Right cardiac atrium (tissue), 5 donors: ENCODE measurements around the gene GLRA1. TPM values are rescaled to one million over a fixed set of nuclear protein-coding genes. Genes with fewer than 3 reads are reported as not detected.
"Not testable (repeated sequence)": the region's sequence is repeated elsewhere in the genome, so short reads cannot be mapped to it uniquely, and the experiment has no call there.

Source experiments
- ATAC-seq, 2 donors: fragments of 200-7000 bp; cut with Tn5 transposase; one replicate each; pipeline versions ENCODE4 v1.8.0 to v1.9.1; 2020; ENCODE audit warnings: moderate library complexity in 2 of 2, mild to moderate bottlenecking in 1 of 2
- DNase-seq, 3 donors: peaks; one replicate each; pipeline ENCODE4 v3.0.0-alpha.2; 2020
- H3K27ac ChIP-seq: one replicate; pipeline ENCODE4 v1.5.1; 2013; ENCODE audit warnings: mild to moderate bottlenecking, low read length, control low read depth, moderate library complexity
- H3K27me3 ChIP-seq: one replicate; pipeline ENCODE4 v1.6.1; 2013; ENCODE audit not compliant: control insufficient read depth, insufficient read depth
- H3K4me1 ChIP-seq: one replicate; pipeline ENCODE4 v1.6.1; 2013; ENCODE audit warnings: low read length; ENCODE audit not compliant: control insufficient read depth, insufficient read depth
- H3K4me3 ChIP-seq: one replicate; pipeline ENCODE4 v1.5.1; 2013; ENCODE audit warnings: low read length, control low read depth
- H3K9me3 ChIP-seq: one replicate; pipeline ENCODE4 v1.6.1; 2013; ENCODE audit warnings: low read length; ENCODE audit not compliant: control insufficient read depth
- WGBS: extraction: QIAGEN DNeasy Blood & Tissue Kit; methylation state at CpG from one replicate; pipeline ENCODE4 v1.1.7; 2013; 5-methylcytosine and 5-hydroxymethylcytosine counted together
- intact Hi-C, 4 donors: fragments of 100-400 bp; cut with DNase I; formaldehyde crosslinking; loops; one replicate each; pipeline versions ENCODE4 v1.11.0 to v1.14.0; 2022 to 2023
- polyA plus RNA-seq: library from polyadenylated mRNA; stranded (reverse); fragments of 200-250 nt; gene quantifications from one replicate; pipeline ENCODE4 v1.2.3, GENCODE V29; 2013
- total RNA-seq, 4 donors: library from RNA; stranded (reverse); fragmentation: NEBNext Ultra II Directional; extraction: Animal tissue kit (Norgen Biotek cat#: 25700); gene quantifications; one replicate each; pipeline ENCODE4 v1.2.1, GENCODE V29; 2021
- donor health status: healthy with polysubstance abuse.
- donor health status: DM: no; HTN: yes; CAD: no.
- donor health status: DM: no; HTN: no; CAD: no.
- donor health status: DM: no; HTN: yes; CAD: no; lungs with severe emphysema.
- donor health status: DM: yes; HTN: yes; CAD: no.

GLRA1 gene
- total and polyA plus RNA-seq, 5 donors, result not detected

DNA sequence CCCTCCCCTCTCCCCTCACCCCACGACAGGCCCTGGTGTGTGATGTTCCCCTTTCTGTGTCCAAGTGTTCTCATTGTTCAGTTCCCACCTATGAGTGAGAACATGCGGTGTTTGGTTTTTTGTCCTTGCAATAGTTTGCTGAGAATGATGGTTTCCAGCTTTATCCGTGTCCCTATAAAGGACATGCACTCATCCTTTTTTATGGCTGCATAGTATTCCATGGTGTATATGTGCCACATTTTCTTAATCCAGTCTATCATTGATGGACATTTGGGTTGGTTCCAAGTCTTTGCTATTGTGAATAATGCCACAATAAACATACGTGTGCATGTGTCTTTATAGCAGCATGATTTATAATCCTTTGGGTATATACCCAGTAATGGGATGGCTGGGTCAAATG is 63.8 kb downstream of the GLRA1 start:
- H3K9me3 ChIP-seq, ATAC-seq, DNase-seq, H3K27me3 ChIP-seq, H3K4me1 ChIP-seq, intact Hi-C loops, H3K27ac ChIP-seq, H3K4me3 ChIP-seq: not testable (repeated sequence)
- 85% methylated on average over 3 of the region's 4 CpGs for WGBS

DNA sequence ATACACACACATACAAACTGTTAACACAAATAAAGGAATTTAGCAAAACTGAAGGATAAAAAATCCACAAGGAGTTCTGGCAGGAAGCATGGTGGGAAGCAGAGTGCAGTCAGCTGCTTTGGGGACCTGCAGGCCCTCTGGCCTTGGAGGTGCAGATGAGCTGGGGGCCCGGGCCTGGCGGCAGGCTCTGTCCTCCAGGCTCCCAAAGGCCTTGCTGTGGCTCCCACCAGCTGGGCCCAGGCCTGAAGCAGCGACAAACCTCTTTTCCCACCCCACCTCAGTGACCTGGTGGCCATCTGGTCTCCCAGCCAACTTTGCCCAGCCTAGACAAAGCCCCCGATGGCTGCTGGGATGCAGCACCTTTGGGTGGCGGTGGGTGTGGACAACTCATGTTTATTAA is 67.8 kb downstream of the GLRA1 start:
- H3K4me1 ChIP-seq, result no peaks in the 10 kb centered on the region
- DNase-seq (no peak), ATAC-seq (no peak)
- H3K4me3 ChIP-seq, result no peak overlapping the region
- 87% methylated on average over 5 of the region's 5 CpGs for WGBS
- H3K27ac ChIP-seq, result no peak overlapping the region
- H3K27me3 ChIP-seq, result no peaks in the 10 kb centered on the region
- intact Hi-C loops, result no loop called here
- no peaks in the 10 kb centered on the region for H3K9me3 ChIP-seq

DNA sequence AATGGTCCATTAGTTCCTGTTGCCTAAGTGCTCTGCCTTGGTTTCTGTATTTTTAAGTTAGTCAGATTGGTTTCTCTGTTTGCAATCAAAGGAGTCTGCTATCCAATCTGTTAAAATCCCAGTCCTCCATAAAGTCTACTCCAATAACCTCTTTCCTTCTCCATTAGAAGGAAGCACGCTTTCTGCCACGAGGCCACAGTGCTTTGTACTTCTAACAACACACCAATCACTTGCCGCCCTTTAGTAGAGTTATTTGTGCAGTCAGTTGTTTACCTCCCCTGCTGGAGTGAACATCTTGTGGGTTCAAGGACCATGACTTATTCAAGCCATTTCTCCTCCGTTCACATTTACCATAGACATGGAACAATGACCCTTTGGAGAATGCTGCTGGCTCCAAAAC is 69.0 kb downstream of the GLRA1 start:
- H3K27ac ChIP-seq, result no peak overlapping the region
- 90% methylated on average over 4 of the region's 4 CpGs for whole genome bisulfite sequencing
- H3K27me3 ChIP-seq, result no peaks in the 10 kb centered on the region
- ATAC-seq (no peak), DNase-seq (no peak)
- intact Hi-C loops, result no loop called here
- H3K4me1 ChIP-seq, result no peaks in the 10 kb centered on the region
- H3K9me3 ChIP-seq, result no peaks in the 10 kb centered on the region
- H3K4me3 ChIP-seq, result no peak overlapping the region

DNA sequence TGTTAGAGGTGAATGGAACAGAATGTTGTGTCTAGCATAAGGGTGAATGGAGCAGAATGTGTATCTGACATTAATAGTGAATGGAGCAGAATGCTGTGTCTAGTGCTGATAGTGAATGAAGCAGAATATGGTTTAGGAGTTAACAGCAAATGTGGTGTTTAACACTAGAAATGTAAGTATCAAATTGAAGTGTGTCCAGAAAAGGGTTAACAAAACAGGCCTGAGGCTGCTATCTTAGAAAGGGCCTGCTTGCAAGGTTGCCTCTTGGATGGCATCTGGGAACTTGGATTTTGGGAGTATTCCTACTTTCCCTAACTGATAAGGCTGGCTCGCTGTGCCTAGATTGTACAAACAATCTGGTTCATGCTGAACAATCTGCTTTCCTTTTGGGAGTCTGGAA is 76.8 kb downstream of the GLRA1 start:
- ATAC-seq, result no peak
- no peak overlapping the region for H3K27ac ChIP-seq

DNA sequence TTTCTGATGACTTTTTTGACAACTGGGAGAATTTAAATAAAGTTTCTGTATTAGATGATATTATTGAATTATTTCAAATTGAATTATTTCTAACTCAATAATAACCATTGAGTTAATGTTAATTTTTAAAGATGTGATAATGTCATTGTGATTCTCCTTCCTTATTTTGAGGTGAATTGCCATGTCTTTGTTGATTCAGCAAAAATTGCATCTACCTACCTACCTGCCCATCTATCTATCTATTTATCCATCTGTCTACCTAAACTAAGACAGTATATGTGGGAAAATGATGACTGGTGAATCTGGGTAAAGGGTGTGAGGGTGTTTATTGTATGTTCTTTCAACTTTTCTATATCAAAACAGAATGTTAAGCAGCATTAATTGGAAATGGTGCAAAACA is 77.9 kb downstream of the GLRA1 start:
- DNase-seq, result no peak
- Histone ChIP-seq H3K4me3 (no peak overlapping the region), H3K27me3 (no peaks in the 10 kb centered on the region), H3K9me3 (no peaks in the 10 kb centered on the region), H3K27ac (no peak overlapping the region), H3K4me1 (no peaks in the 10 kb centered on the region)
- ATAC-seq, result no peak
- intact Hi-C loops, result no loop called here

More for the DNA sequence above, 76.8 kb downstream of the GLRA1 start:
- intact Hi-C loops, result no loop called here
- 13% methylated on average over 1 of the region's 1 CpG for WGBS
- H3K4me1 ChIP-seq, result no peaks in the 10 kb centered on the region
- no peak overlapping the region for H3K4me3 ChIP-seq
- H3K27me3 ChIP-seq, result no peaks in the 10 kb centered on the region
- DNase-seq, result no peak
- H3K9me3 ChIP-seq, result no peaks in the 10 kb centered on the region

DNA sequence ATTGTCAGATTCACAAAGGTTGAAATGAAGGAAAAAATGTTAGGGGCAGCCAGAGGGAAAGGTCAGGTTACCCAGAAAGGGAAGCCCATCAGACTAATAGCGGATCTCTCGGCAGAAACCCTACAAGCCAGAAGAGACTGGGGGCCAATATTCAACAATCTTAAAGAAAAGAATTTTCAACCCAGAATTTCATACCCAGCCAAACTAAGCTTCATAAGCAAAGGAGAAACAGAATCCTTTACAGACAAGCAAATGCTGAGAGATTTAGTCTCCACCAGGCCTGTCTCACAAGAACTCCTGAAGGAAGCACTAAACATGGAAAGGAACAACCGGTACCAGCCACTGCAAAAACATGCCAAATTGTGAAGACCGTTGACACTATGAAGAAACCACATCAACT is 91.8 kb downstream of the GLRA1 start:
- H3K4me3 ChIP-seq, ATAC-seq, H3K9me3 ChIP-seq, H3K4me1 ChIP-seq, intact Hi-C loops, H3K27me3 ChIP-seq, H3K27ac ChIP-seq, DNase-seq: not testable (repeated sequence)
- 96% methylated on average over 4 of the region's 4 CpGs for WGBS

DNA sequence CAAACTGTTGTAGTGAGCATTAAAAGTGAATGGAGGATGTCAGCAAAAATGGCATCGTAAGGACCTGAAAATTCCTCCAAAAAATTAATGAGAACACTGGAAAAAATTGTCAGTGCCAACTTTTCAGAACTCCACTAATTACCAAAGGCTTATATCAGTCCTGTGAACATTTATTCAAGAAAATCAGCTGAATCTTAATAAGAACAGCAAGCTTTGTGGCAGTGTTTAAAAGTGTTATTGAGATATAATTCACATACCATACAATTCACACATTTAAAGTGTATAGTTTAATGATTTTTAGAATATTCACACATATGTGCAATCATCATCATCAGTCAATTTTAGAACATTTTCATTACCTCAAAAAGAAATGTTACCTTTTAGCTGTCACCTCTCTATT is 95.3 kb downstream of the GLRA1 start:
- DNase-seq (no peak), ATAC-seq (no peak)
- no peaks in the 10 kb centered on the region for H3K4me1 ChIP-seq
- H3K4me3 ChIP-seq, result no peak overlapping the region
- no peaks in the 10 kb centered on the region for H3K9me3 ChIP-seq
- H3K27ac ChIP-seq, result no peak overlapping the region
- no peaks in the 10 kb centered on the region for H3K27me3 ChIP-seq
- intact Hi-C loops, result loop anchor here (2.0 to 10.0 kb wide), 6 partner anchors 313 to 678 kb away; no protein-coding TSS in a partner anchor
- 96% methylated on average over 1 of the region's 1 CpG for WGBS

DNA sequence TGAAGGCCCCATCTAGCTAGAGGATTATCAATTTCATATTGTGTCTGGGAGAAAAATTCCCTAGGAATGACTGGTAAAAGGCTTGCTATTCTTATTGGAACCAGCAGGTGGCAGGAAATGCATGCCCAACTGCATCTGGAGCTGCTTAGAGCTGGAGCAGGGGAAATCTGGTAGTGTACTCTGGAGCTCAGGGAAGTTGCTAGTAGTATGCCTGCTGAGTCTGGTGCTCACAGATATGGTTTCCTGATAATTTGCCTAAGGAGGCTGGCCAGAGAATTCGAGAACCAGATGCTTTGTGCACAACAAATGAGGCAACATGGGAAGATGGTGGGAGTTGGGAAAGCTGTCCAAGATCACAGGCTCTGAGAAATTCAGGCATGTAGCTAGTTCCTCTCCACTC is 99.2 kb downstream of the GLRA1 start:
- peak; percentile 81 to 90 for ATAC-seq
- 6% methylated on average over 1 of the region's 1 CpG for WGBS
- no peaks in the 10 kb centered on the region for H3K4me1 ChIP-seq
- no peaks in the 10 kb centered on the region for H3K27me3 ChIP-seq
- DNase-seq, result peak in 1 of 3 donors; percentile 21
- no peak overlapping the region for H3K4me3 ChIP-seq
- H3K9me3 ChIP-seq, result no peaks in the 10 kb centered on the region
- no peak overlapping the region for H3K27ac ChIP-seq
- intact Hi-C loops, result loop anchor here (2.0 to 10.0 kb wide), 6 partner anchors 317 to 682 kb away; no protein-coding TSS in a partner anchor

DNA sequence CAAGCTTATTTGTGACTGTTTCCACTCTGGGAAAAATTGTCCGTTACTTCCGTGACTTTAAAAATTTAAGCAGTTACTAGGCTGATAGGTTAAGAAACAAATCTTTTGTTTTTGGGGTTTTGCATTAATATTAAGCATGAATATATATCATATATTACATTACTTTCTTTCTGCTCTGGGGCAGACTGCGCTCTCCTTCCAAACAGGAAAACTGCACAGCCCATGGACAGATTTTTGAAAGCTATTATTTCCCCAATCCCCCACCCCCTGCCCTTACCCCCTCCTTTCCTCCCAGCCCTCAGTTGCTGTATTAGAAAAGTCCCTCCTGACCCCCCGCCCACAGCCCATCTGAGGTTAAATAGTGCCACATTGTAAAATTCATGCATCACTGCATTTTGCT is 102.5 kb downstream of the GLRA1 start:
- Histone ChIP-seq H3K27me3 (no peaks in the 10 kb centered on the region), H3K4me3 (no peak overlapping the region), H3K4me1 (peaks cover 2% of the 10 kb centered on the region), H3K9me3 (no peaks in the 10 kb centered on the region), H3K27ac (no peak overlapping the region)
- 96% methylated on average over 4 of the region's 4 CpGs for WGBS
- ATAC-seq (no peak), DNase-seq (no peak)
- intact Hi-C loops, result loop anchor here (5.0 to 10.0 kb wide), 4 partner anchors 443 to 690 kb away; no protein-coding TSS in a partner anchor

DNA sequence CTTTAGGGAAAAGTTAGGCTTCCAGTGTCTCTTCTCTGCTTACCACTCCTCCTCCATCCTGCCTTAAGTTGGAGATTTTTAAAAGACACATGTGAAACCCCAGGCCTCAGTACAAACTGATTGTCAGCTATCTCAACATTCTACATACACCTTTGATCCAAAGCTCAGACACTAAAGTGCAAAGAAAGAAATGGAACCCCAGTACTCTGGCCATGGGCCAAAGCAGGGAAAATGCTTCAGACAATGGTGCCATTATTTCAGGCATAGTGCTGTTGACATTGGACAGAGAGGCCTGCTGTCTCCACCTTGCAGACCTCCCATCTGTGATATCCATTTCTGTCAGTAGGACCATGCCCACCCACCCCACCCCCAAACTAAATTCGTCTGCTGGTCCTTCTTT is 103.7 kb downstream of the GLRA1 start:
- 53% methylated on average over 1 of the region's 1 CpG for WGBS
- Histone ChIP-seq H3K9me3 (no peaks in the 10 kb centered on the region), H3K4me1 (peaks cover 2% of the 10 kb centered on the region), H3K4me3 (no peak overlapping the region), H3K27me3 (no peaks in the 10 kb centered on the region), H3K27ac (no peak overlapping the region)
- intact Hi-C loops, result loop anchor here (5.0 to 10.0 kb wide), 4 partner anchors 444 to 691 kb away; no protein-coding TSS in a partner anchor
- ATAC-seq (no peak), DNase-seq (no peak)

DNA sequence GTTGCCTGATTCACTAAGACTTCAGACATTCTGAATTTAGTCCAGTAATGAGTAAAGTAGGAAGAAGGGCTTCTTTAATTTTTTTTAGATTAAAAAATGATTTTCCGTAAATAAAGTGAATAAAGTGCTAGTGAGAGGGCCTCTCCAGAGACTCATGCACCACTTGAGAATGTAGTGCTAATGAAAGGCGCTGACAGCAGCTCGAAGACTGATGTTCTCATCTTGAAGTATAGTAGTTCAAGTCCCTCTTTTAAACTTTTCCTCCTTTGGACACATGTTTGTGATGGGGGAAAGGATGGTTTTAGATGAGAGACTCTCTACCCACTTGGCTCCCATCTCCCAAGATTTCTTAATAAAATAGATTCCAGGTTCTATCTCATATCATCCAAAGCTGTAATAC is 104.4 kb downstream of the GLRA1 start:
- intact Hi-C loops, result loop anchor here (5.0 to 10.0 kb wide), 4 partner anchors 445 to 692 kb away; no protein-coding TSS in a partner anchor
- DNase-seq (no peak), ATAC-seq (no peak)
- H3K27me3 ChIP-seq, result no peaks in the 10 kb centered on the region
- no peaks in the 10 kb centered on the region for H3K9me3 ChIP-seq
- no peak overlapping the region for H3K27ac ChIP-seq
- H3K4me3 ChIP-seq, result no peak overlapping the region
- peaks cover 2% of the 10 kb centered on the region for H3K4me1 ChIP-seq
- WGBS, result 67% methylated on average over 3 of the region's 3 CpGs

DNA sequence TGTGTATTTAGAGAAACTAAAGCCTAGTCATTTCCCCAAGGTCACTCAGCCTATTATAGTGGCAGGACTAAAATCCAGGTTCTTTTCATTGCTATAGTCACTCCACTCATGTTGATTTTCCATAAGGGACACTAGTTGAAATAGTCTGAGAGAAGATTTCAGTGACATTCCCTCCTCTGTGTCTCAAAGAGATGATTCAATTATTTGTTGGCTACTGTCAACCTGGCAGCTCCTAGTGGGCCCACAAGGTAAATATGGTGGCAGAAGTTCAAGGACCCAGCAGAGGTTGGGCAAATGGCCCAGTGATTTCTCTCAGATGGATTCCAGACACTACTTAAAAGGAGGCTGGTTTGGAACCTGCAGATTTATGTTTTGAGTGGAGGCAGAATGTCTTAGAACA is 104.8 kb downstream of the GLRA1 start:
- no peak for ATAC-seq
- Histone ChIP-seq H3K4me1 (peaks cover 2% of the 10 kb centered on the region), H3K27ac (no peak overlapping the region), H3K27me3 (no peaks in the 10 kb centered on the region), H3K9me3 (no peaks in the 10 kb centered on the region), H3K4me3 (no peak overlapping the region)
- intact Hi-C loops, result loop anchor here (5.0 to 10.0 kb wide), 4 partner anchors 445 to 692 kb away; no protein-coding TSS in a partner anchor
- DNase-seq, result no peak
